Left renal pelvis (tissue), 4 donors: ENCODE data around the gene CAMKK2. TPM values are rescaled to one million over a fixed set of nuclear protein-coding genes. Genes with fewer than 3 reads are reported as not detected.
"Not testable (repeated sequence)": the region's sequence is repeated elsewhere in the genome, so short reads cannot be mapped to it uniquely, and the experiment has no call there.

Experiments used
- DNase-seq, 4 donors: peaks; one replicate each; pipeline ENCODE4 v3.0.0-alpha.2; 2013; ENCODE audit warnings: low read depth in 4 of 4, low spot score in 3 of 4
- polyA plus RNA-seq, 4 donors: library from polyadenylated mRNA; unstranded; fragments of 120-200 nt; gene quantifications; one replicate each; pipeline ENCODE4 v1.2.1, GENCODE V29; 2013; ENCODE audit not compliant: insufficient read length in 4 of 4

The CAMKK2 gene
- polyA plus RNA-seq, 4 donors, result 32.8 to 40.6 (median 37.6) TPM

DNA sequence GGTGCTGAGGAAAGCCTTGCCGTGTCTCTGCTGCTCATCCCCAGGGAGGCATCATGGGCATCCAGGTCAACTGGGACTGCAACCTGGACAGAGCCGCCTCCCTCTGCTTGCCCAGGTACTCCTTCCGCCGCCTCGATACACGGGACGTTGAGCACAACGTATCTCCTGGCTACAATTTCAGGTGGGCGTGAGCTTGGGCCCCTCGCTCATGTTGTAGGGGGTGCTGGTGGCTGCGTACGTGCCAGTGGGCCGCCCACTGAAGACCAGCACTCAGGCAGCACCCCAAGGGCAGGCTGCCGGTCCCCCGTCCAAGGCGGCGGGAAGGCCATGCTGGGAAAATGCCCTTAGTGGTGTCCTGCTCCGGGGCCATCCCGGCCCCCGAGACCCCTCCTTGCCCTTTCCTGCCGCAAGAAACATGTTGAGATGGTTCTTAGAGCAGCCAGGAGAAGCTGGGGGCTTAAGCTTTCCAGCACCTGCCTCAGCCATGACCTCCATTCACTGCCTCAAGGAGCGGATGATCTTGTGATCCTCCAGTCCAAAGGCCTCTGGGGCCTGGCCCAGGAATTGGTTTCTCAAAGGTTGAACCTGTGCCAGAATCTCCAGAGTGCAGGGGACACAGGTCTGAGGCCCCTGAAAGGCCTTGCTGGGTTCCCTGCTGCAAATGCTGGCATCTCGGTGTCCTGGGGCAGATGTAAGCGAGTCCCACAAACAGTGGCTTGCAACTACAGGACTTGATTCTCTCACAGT is 67.4 kb downstream of the CAMKK2 start:
- no peak for DNase-seq

DNA sequence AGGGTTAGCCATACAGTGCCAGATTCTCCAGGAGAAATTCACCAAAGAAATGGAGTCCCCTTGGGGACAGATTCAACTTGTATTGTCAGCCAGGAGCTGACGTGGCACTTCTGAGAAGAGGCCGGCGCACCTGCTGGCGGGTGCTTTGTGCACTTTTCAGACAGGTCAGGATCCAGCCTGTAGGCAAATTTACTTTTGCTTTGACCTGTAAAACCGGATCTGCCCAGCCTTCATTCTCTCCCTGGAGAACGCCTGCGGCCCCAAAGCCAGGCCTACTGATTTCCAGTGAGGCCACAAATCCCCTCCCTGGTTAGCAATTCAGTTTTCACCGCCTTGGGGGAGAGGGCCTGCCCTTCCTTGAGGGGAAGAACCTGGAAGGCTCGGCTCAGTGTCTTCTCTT is 69.2 kb downstream of the CAMKK2 start:
- no peak for DNase-seq

DNA sequence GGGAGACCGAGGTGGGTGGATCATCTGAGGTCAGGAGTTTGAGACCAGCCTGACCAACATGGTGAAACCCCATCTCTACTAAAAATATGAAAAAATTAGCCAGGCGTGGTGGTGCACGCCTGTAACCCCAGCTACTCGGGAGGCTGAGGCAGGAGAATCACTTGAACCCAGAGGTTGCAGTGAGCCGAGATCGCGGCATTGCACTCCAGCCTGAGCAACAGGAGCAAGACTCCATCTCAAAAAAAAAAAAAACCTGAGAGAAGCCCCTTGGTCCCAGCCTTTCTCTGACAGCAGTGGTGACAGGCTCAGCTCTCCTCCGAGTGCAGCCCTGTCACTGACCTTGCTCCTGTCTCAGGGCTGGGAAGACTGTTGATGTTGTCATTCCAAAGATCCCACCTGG is 69.6 kb downstream of the CAMKK2 start:
- not testable (repeated sequence) for DNase-seq

DNA sequence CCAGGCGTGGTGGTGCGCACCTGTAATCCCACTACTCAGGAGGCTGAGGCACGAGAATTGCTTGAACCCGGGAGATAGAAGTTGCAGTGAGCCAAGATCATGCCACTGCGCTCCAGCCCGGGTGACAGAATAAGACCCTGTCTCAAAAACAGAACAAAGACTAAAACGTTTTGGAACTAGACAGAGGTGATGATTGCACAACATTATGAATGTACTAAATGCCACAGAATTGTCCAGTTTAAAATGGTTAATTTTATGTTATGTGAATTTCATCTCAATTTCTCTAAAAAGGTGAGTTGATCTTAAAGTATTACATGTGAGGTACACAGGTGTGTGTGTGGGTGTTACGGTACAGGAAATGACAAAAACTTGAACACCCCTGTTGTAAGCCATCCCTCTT is 70.1 kb downstream of the CAMKK2 start:
- DNase-seq, result no peak

DNA sequence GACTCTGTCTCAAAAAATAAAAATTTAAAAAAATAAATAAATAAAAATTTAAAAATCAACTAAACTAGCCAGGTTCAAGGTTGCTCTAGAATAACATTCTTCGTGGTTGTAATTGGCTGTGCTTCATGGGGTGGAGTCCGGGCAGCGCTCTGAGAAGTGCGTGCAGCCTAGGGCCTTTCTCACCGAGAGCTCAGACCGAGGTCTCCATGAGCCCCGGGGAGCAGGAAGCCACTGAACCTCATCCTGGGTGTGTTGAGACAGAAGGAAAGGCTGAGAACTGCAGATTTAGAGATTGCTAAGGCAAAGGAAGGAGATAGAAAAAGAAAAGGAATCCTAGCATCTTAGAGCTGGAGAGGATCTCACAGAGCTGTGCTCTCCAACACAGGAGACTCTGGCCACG is 71.9 kb downstream of the CAMKK2 start:
- DNase-seq, result no peak

DNA sequence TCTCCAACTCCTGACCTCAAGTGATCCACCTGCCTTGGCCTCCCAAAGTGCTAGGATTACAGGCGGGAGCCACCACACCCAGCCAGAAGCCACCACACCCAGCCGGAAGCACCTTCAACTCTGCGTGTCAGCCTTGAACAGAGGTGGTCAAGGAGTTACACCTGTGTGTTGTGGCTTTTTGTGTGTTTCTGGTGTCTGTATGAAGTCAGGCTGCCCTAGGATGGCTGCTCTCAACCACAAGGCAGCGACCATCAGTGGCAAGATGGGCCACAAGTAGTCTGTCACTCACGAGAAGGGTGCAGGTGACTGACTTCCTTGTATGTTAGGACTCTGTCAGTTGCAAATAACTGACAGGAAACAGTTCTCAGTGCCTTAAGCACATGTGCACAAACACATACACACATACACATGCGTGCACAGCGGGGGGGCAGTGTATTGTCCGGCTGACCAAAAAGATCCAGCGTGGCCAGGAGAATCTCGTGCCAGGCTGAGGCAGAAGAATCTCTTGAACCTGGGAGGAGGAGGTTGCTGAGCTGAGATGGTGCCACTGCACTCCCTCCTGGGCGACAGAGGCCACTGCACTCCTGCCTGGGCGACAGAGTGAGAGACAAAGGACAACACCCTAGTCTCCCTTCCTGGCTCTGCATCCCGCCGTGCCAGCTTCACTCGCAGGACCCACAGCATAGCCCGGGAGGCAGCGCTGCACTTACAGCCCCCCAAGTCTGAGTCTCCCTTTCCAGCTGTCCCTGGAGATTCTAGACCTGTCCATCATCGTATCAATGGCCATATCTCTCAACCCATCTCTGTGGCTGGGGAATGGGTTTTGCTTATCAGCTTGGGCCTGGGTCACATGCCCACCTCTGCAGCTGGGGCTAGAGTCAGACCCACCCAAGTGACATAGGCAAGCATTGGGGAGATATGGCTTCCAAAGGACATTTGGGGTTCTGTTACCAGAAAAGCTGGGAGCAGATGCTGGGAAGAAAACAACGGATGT is 72.9 kb downstream of the CAMKK2 start:
- no peak for DNase-seq

DNA sequence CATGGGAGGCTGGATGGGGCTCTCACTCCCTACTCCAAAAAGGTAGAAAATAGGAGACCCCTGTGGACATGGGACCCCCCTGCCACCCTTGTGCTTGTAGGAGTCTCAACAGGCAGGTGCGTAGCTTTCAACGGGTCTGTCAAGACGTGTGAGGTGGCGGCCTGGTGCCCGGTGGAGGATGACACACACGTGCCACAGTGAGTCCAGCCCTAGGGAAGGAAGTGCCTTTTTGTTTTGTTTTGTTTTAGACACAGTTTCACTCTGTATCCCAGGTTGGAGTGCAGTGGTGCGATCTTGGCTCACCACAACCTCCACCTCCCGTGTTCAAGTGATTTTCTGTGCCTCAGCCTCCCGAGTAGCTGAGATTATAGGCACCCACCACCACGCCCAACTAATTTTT is 73.7 kb downstream of the CAMKK2 start:
- DNase-seq, result no peak

DNA sequence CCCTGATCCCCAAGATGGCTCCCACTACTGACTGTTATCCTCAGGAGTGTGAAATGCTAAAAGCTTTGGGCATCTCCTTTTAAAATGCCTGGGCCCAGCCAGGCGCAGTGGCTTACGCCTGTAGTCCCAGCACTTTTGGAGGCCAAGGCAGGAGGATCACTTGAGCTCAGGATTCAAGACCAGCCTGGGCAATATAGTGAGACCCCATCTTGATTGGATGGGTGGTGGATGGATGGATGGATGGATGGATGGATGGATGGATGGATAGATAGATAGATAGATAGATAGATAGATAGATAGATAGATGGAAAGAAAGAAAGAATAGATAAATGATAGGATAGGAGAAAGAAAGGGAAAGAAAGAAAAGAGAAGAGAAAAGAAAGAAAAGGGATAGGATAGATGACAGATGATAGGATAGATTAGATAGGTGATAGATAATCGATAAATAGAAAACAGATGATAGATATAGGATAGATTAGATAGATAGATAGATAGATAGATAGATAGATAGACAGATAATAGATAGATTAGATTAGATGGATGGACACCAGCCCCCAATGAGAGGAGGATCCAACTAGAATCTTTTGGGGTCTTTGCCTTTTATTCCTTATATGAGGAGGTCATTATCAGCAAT is 77.0 kb downstream of the CAMKK2 start:
- no peak for DNase-seq

DNA sequence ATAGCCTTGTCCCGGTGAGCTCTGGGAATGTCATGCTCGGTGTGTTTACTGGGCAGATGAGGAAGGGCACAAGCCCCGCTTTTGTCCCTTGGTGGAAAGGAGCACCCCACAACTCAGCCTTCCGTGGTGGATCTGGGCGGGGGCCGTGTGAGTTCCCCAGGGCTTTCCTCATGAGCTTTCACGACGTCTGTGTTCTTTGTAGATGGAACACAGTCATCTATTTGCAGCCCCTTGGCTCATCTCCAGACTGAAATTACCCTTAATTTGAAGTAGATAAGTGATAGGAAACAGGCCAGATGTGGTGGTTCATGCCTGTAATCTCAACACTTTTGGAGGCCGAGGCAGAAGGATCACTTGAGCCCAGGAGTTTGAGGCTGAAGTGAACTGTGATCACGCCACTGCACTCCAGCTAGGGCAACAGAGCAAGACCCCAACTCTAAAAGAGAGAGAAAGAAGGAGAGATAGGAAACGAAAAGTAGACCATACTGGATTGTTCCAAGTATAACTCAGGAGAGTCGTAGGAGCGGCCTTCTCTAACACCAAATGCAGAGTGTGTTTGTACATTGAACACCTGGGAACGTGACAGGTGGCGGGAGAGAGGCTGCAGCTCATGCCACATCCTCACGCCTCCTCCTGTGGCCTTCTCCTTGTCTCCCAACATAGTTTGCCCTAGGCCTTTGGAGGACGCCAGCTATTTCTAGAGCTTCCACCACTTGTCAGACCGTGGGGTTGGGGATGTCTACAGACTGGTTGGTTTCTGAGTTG is 77.7 kb downstream of the CAMKK2 start:
- DNase-seq, result no peak

DNA sequence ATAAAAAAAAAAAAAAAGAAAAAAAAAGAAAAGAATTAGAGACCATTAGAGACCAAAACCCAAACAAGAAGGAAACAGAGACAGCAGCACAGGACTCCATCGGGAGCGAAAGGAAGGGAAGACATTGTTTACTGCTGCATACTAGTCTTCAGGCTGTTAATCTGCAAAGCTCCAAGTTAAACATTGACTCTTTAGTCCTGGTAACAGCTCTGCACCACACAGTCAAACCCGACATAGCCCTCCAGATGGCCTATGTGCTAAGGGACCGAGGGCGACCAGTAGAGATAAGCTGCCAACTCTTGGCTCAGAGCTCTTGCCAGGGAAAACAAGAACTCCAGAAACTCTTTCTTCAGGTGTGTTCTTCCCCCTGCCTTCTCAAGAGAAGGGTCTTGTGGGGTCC is 78.7 kb downstream of the CAMKK2 start:
- no peak for DNase-seq

DNA sequence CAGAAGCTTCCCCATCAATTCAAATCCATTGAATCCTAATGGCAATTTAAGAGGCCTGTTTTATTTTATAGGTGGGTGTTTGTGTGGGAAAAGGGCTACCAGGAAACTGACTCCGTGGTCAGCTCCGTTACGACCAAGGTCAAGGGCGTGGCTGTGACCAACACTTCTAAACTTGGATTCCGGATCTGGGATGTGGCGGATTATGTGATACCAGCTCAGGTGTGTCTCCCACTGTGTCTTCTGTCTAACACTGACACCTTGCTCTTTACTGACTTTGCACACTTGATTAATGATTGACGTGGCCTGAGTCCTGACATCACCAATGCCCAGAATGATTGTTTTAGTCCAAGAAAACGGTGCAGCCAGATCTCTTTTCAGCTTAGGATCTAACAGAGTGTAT is 79.4 kb downstream of the CAMKK2 start:
- DNase-seq, result no peak

DNA sequence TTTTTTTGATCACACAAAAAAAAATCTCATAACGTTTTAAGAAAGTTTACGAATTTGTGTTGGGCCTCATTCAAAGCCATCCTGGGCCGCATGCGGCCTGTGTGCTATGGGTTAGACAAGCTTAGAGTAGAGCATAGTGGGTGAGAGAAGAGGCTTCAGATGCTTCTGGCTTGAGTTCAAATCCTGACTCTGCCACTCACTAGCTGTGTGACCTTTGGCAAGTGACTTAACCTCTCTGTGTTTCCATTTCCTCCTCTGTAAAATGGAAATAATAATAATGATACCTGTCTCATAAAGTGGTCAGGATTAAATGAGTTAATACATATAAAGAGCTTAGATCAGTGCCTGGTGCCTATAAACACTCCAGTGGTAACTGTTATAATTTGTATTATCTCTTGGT is 80.4 kb downstream of the CAMKK2 start:
- DNase-seq, result no peak

DNA sequence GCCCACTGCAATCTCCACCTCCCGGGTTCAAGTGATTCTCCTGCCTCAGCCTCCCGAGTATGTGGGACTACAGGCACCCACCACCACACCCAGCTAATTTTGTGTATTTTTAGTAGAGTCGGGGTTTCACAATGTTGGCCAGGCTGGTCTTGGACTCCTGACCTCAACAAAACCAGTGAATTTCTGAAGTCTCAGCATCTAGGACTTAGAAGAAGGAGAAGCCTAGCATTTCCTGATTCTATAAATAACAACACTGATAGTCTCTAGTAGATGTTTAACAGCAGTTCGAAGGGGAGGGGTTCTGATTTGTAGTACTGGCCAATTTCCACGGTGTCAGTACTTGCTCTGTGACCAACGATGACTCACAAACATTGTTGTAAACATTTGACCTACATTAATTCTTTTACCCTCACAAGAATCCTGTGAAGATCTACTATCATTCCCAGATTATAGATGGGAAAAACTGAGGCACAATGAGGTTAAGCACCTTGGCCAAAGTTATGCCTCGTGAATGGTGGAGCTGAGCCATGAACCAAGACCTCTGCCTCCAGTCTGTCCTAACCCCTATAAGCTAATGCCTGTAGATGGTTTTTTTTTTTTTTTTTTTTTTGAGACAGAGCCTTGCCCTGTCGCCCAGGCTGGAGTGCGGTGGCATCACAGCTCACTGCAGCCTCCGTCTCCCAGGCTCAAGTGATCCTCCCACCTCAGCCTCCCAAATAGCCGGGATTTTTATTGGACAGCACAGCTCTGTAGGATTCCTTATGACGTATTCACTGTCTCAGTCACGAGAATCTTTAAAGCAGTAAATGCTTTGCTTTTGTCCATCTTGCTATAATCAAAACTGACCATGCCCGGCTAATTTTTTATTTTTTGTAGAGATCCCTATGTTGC is 81.4 kb downstream of the CAMKK2 start:
- DNase-seq, result no peak

DNA sequence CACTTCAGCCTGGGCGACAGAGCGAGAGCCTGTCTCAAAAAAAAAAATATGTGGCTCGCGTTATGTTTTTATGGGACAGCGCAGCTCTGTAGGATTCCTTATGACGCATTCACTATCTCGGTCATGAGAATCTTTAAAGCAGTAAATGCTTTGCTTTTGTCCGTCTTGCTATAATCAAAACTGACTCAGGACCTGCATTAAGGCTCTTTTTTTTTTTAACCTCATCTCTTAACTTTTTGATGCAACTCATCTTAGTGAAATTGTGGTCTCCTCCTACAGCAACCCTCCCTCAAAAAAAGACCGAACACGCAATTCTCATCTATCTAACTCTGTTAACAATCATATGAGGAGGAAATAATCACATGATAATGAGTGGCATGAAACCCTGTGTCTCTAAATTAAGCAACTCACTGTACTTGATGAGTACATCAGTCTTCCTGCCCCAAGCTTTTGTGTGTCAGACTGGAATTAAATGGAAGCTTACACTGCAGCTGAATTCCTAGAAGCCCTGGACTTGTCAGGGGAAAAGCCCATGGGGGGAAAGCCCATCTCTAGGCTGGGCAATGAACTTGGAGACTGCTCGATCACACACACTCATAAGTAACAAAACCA is 82.2 kb downstream of the CAMKK2 start:
- DNase-seq, result no peak

DNA sequence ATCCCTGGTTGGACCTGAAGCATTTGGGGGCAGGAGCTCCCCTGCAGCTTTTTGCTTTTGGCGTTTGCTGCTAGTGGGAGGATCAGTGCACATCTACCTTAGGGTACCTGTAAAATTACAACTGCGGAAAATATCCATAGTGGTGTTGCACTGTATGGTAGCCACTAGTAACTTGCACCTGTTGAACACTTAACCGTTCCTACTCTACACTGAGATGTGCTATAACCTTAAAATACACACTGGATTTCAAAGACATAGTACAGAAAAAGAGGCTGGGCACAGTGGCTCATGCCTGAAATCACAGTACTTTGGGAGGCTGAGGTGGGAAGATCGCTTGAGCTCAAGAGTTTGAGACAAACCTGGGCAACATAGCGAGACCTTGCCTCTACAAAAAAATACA is 83.6 kb downstream of the CAMKK2 start:
- DNase-seq, result no peak

DNA sequence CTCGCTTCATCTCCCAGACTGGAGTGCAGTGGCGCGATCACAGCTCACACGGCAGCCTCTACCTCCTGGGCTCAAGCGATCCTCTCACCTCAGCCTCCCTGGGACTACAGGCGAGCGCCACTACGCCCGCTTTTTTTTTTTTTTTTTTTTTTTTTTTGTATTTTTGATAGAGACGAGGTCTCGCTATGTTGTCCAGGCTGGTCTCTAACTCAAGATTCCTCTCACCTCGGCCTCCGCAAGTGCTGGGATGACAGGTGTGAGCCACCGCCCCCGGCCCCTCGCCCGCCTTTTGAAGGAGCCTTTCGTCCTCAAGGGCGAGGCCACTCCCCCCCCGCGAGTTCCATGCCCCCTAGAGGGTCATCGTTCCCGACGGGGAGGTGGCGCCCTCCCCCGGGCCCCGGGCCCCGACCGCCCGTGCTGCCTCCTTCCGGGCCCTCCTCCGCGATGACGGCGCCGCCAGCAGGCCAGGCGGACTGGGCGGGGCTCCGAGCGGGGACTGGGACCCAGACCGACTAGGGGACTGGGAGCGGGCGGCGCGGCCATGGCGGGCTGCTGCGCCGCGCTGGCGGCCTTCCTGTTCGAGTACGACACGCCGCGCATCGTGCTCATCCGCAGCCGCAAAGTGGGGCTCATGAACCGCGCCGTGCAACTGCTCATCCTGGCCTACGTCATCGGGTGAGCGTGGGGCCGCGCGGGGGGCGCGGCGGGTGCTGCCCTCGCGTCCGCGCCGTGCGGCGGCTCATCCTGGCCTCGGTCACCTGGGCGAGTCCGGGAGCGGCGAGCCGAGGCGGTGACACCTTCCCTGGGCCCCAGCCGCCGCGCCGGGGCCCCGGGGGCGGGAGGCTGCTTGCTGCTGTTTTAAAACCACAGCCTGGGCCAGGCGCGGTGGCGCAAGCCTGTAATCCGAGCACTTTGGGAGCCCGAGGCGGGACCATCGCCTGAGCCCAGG is 86.6 kb downstream of the CAMKK2 start, which contains the start of gene P2RX4:
TSS of gene P2RX4 (plus strand) at position 506 of the 949 bp plus-strand sequence. CDS start at position 542, 36 bp downstream.
- DNase-seq, result peak; percentile 62 to 66 (median 64)

DNA sequence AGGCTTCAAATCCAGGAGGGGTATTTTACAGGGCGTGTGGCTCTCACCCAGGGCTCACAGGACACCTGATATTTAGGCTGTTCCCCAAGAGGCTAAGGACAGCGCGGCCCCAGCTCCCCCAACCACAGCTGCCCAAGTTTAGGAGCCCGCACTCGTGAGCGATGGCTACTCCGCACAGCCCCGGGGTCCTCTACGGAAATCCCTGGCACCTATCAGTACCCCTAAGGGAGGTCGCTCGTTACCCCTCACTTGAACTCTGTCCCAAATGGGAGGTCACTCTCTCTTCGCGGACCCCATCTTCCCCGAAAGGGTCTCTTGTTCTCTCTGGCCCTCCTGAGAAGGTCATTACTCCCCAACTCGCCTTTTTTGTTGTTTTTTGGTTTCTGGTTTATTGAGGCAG is 87.3 kb downstream of the CAMKK2 start:
- no peak for DNase-seq

DNA sequence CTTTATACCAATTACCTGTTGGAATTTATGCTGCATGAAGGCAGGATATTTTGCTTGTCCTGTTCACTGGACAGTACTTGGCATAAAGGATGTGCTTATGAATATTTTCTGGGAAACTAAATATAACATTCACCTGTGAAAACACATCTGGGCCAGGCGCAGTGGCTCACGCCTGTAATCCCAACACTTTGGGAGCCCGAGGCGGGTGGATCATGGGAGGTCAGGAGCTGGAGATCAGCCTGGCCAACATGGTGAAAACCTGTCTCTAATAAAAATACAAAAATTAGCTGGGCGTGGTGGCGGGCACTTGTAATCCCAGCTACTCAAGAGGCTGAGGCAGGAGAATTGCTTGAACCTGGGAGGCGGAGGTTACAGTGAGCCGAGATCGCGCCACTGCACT is 87.9 kb downstream of the CAMKK2 start:
- not testable (repeated sequence) for DNase-seq
